SH-SY5Y (cell line): Measurements from ENCODE around the gene YIF1B.

Experiments
- GATA2 ChIP-seq: IDR thresholded peaks from 2 replicates; pipeline ENCODE4 v1.6.1; 2011; ENCODE audit warnings: mild to moderate bottlenecking, low read depth, low read length
- GATA3 ChIP-seq: IDR thresholded peaks from 2 replicates; pipeline ENCODE4 v1.6.1; 2011; ENCODE audit warnings: low read depth, mild to moderate bottlenecking, low read length, moderate library complexity

GRCh38 chr19:38335949-38336637 is 20.3 kb upstream of the YIF1B start:
- no peak for TF ChIP-seq GATA2
- no peak for TF ChIP-seq GATA3
